RWPE2 (cell line): ENCODE results near the gene NRF1.

Experiments
- ATAC-seq: fragments of 200-7000 bp; cut with Tn5 transposase; 3 replicates; pipeline ENCODE4 v1.9.1; 2021; ENCODE audit warnings: low read depth
- DNase-seq: peaks from one replicate; pipeline ENCODE4 v3.0.0-alpha.2; 2020; ENCODE audit warnings: low spot score
- H3K27ac ChIP-seq: fragments of 450-650 bp; 2 replicates; pipeline ENCODE4 v1.5.1; 2017; ENCODE audit warnings: mild to moderate bottlenecking; ENCODE audit not compliant: poor library complexity, severe bottlenecking
- H3K27me3 ChIP-seq: fragments of 250-450 bp; sonication (Bioruptor Pico); 2 replicates; pipeline ENCODE4 v1.5.1; 2021; ENCODE audit warnings: mild to moderate bottlenecking, moderate library complexity; ENCODE audit not compliant: insufficient read depth, poor library complexity, severe bottlenecking
- H3K36me3 ChIP-seq: fragments of 250-450 bp; sonication (Bioruptor Pico); 2 replicates; pipeline ENCODE4 v1.5.1; 2020; ENCODE audit warnings: low read depth, mild to moderate bottlenecking, moderate library complexity
- H3K4me1 ChIP-seq: fragments of 250-450 bp; sonication (Bioruptor Pico); 2 replicates; pipeline ENCODE4 v1.5.1; 2021; ENCODE audit warnings: mild to moderate bottlenecking, moderate library complexity; ENCODE audit not compliant: insufficient read depth, poor library complexity, severe bottlenecking
- H3K4me3 ChIP-seq: fragments of 250-450 bp; sonication (Bioruptor Pico); 2 replicates; pipeline ENCODE4 v1.5.1; 2021; ENCODE audit warnings: mild to moderate bottlenecking, moderate library complexity; ENCODE audit not compliant: severe bottlenecking
- H3K9me3 ChIP-seq: fragments of 250-450 bp; sonication (Bioruptor Pico); 2 replicates; pipeline ENCODE4 v1.5.1; 2021; ENCODE audit warnings: mild to moderate bottlenecking, moderate library complexity; ENCODE audit not compliant: severe bottlenecking
- TF ChIP-seq, protein P1 (sequence below): fragments of 450-650 bp; IDR thresholded peaks from one replicate; pipeline ENCODE4 v1.5.1; 2017; ENCODE audit warnings: mild to moderate bottlenecking, moderate library complexity; ENCODE audit not compliant: poor library complexity, severe bottlenecking

Gene NRF1

DNA sequence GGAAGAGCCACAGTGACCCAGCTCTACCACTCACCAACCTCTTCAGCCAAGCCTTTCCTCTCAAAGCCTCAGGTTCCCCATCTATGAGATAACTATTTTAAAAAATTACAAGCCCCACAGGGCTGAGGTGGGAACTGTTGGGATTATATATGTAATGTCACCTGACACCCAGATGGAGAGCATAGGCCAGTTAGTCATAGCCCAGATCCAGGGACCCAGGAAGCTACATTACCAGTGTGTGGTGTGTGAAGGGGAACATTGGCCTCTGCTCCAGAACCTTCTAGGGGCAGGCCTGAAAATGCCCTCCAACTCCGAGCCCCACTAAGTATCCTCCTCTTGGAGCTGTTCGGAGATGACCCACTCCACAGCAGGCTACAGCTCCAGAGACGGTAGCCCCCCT, 162.4 kb downstream of the NRF1 start:
- Histone ChIP-seq H3K4me1 (no peaks in the 10 kb centered on the region), H3K27ac (no peak overlapping the region), H3K27me3 (no peaks in the 10 kb centered on the region), H3K4me3 (no peak overlapping the region), H3K36me3 (no peaks in the 10 kb centered on the region), H3K9me3 (no peaks in the 10 kb centered on the region)
- no peak for DNase-seq
- ATAC-seq: peak; percentile 15; the same call in 1 of the 3 replicates
- TF ChIP-seq, protein P1, sequence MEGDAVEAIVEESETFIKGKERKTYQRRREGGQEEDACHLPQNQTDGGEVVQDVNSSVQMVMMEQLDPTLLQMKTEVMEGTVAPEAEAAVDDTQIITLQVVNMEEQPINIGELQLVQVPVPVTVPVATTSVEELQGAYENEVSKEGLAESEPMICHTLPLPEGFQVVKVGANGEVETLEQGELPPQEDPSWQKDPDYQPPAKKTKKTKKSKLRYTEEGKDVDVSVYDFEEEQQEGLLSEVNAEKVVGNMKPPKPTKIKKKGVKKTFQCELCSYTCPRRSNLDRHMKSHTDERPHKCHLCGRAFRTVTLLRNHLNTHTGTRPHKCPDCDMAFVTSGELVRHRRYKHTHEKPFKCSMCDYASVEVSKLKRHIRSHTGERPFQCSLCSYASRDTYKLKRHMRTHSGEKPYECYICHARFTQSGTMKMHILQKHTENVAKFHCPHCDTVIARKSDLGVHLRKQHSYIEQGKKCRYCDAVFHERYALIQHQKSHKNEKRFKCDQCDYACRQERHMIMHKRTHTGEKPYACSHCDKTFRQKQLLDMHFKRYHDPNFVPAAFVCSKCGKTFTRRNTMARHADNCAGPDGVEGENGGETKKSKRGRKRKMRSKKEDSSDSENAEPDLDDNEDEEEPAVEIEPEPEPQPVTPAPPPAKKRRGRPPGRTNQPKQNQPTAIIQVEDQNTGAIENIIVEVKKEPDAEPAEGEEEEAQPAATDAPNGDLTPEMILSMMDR: no peak

DNA sequence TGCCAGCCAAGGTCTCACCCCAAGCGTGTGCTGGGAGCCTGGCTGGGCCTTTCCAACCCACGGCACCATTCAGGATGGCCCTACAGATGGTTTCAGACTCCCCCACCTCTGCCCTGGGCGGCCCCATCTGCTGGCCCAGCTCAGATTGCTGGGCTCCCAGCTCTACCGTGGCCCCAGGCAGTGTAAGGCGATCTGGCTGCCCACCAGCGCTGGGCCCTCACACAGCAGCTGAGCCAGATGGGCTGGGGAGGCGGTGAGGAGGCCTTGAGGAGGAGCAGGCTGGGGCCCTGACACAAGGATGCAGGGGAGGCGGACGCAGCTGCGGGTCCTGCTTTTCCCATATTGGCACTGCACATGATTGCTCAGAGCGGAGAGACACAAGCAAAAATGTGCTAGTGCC, 162.8 kb downstream of the NRF1 start:
- no peaks in the 10 kb centered on the region for H3K9me3 ChIP-seq
- H3K27ac ChIP-seq: no peak overlapping the region
- H3K4me1 ChIP-seq: no peaks in the 10 kb centered on the region
- H3K4me3 ChIP-seq: no peak overlapping the region
- ATAC-seq (no peak), DNase-seq (peak; percentile 42)
- H3K36me3 ChIP-seq: no peaks in the 10 kb centered on the region
- TF ChIP-seq, protein P1: no peak
- no peaks in the 10 kb centered on the region for H3K27me3 ChIP-seq

- Histone ChIP-seq H3K4me3 (no peak overlapping the region), H3K27ac (no peak overlapping the region), H3K4me1 (no peaks in the 10 kb centered on the region), H3K27me3 (no peaks in the 10 kb centered on the region), H3K36me3 (no peaks in the 10 kb centered on the region), H3K9me3 (no peaks in the 10 kb centered on the region)
- TF ChIP-seq, protein P1: no peak
- DNase-seq (no peak), ATAC-seq (no peak)
These were observed 163.6 kb downstream of the NRF1 start for GRCh38 chr7:129774871-129775694.

DNA sequence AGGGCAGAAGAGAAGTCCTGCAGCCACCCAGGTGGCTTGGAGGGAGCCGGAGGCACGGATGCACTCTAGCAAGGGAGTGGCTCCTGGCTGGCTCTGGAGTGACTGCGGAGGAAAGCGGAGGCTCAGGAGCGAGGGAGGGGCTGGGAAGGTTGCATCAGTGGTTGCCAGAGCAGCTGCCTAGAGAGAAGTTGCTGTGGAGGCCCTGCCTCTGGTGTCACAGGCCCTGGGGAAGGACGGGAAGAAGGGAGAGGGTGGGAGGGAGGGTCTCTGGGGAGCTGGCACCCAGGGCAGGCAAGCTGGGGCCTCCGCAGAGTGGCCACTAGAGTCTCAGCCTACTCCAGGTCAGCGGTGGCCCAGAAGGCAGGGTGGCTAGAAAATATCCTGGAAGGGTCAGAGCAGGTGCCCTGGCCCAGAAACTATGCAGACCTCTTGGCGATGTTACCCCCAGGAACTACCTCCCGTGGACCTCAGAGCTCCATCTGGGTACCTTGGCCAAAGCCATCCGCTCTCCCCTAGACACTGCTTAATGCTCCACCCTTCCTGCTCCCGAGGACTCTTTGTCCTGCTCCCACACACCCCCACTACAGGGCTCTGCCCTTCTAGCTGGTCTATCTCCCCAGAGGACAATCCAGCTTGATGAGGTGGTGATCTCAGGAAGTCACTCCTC, 164.3 kb downstream of the NRF1 start:
- no peak overlapping the region for H3K27ac ChIP-seq
- H3K27me3 ChIP-seq: peaks cover under 1% of the 10 kb centered on the region
- no peaks in the 10 kb centered on the region for H3K4me1 ChIP-seq
- H3K9me3 ChIP-seq: no peaks in the 10 kb centered on the region
- ATAC-seq (no peak), DNase-seq (no peak)
- TF ChIP-seq, protein P1: no peak
- no peaks in the 10 kb centered on the region for H3K36me3 ChIP-seq
- H3K4me3 ChIP-seq: no peak overlapping the region

GRCh38 chr7:129776362-129776722, 164.8 kb downstream of the NRF1 start:
- peaks cover 4% of the 10 kb centered on the region for H3K4me1 ChIP-seq
- no peak for ATAC-seq
- no peak for DNase-seq
- no peak overlapping the region for H3K27ac ChIP-seq
- no peaks in the 10 kb centered on the region for H3K9me3 ChIP-seq
- TF ChIP-seq, protein P1: no peak
- no peaks in the 10 kb centered on the region for H3K36me3 ChIP-seq
- H3K27me3 ChIP-seq: peaks cover 6% of the 10 kb centered on the region
- no peak overlapping the region for H3K4me3 ChIP-seq
